NCI-H2107 treated with DMSO at 0.1 percent for 48 hours (cell line): ENCODE results near the gene FANK1.
"Not testable (repeated sequence)": the region's sequence is repeated elsewhere in the genome, so short reads cannot be mapped to it uniquely, and the experiment has no call there.

Source experiments
- DNase-seq: peaks from one replicate; lab custom pipeline; 2025; ENCODE audit not compliant: unreplicated experiment; lab: John Stamatoyannopoulos, UW

The FANK1 gene

GRCh38 chr10:125886914-125887512, 9.4 kb upstream of the FANK1 start:
- DNase-seq = no peak

GRCh38 chr10:125889441-125889840, 6.9 kb upstream of the FANK1 start:
- DNase-seq = not testable (repeated sequence)

- not testable (repeated sequence) for DNase-seq
These were observed 4.0 kb upstream of the FANK1 start for GRCh38 chr10:125892402-125892801.

- not testable (repeated sequence) for DNase-seq
These were observed 2.2 kb upstream of the FANK1 start for GRCh38 chr10:125894176-125894575.

GRCh38 chr10:125895130-125896087, 955 bp upstream of the FANK1 start:
- not testable (repeated sequence) for DNase-seq

GRCh38 chr10:125897317-125897716, 953 bp downstream of the FANK1 start:
- DNase-seq = not testable (repeated sequence)

GRCh38 chr10:125900963-125901362, 4.6 kb downstream of the FANK1 start:
- not testable (repeated sequence) for DNase-seq

GRCh38 chr10:125903135-125903640, 6.8 kb downstream of the FANK1 start:
- DNase-seq = not testable (repeated sequence)

GRCh38 chr10:125905069-125905994, 9.0 kb downstream of the FANK1 start:
- DNase-seq = not testable (repeated sequence)

GRCh38 chr10:125907598-125907997, 11.2 kb downstream of the FANK1 start:
- not testable (repeated sequence) for DNase-seq

- DNase-seq = not testable (repeated sequence)
These were observed 12.4 kb downstream of the FANK1 start for GRCh38 chr10:125908813-125909212.

- DNase-seq = not testable (repeated sequence)
These were observed 13.1 kb downstream of the FANK1 start for GRCh38 chr10:125909491-125909890.

- DNase-seq = no peak
These were observed 14.8 kb downstream of the FANK1 start for GRCh38 chr10:125911145-125911544.

GRCh38 chr10:125911990-125912389, 15.6 kb downstream of the FANK1 start:
- DNase-seq = no peak

GRCh38 chr10:125913277-125913676, 16.9 kb downstream of the FANK1 start:
- not testable (repeated sequence) for DNase-seq

GRCh38 chr10:125916977-125917376, 20.6 kb downstream of the FANK1 start:
- no peak for DNase-seq

- DNase-seq = not testable (repeated sequence)
These were observed 21.5 kb downstream of the FANK1 start for GRCh38 chr10:125917704-125918361.

GRCh38 chr10:125921643-125922306, 25.4 kb downstream of the FANK1 start:
- not testable (repeated sequence) for DNase-seq

GRCh38 chr10:125925262-125925834, 29.0 kb downstream of the FANK1 start:
- DNase-seq = no peak
